Glutamatergic neuron (in vitro differentiated cells): ENCODE data around the gene SPATA21. TPM values are rescaled to one million over a fixed set of nuclear protein-coding genes. Genes with fewer than 3 reads are reported as not detected.
"Not testable (repeated sequence)": the region's sequence is repeated elsewhere in the genome, so short reads cannot be mapped to it uniquely, and the experiment has no call there.

ENCODE experiments used
- DNase-seq: peaks from one replicate; pipeline ENCODE4 v3.0.0; 2022
- H3K27ac Mint-ChIP-seq: one replicate; pipeline ENCODE4 v1.8.0; 2020; ENCODE audit warnings: mild to moderate bottlenecking, mixed read lengths, inconsistent platforms; ENCODE audit not compliant: unreplicated experiment
- H3K27me3 Mint-ChIP-seq: one replicate; pipeline ENCODE4 v1.8.0; 2020; ENCODE audit warnings: mild to moderate bottlenecking, moderate library complexity, mixed read lengths, inconsistent platforms; ENCODE audit not compliant: unreplicated experiment
- H3K36me3 Mint-ChIP-seq: one replicate; pipeline ENCODE4 v1.8.0; 2020; ENCODE audit warnings: mild to moderate bottlenecking, mixed read lengths, inconsistent platforms; ENCODE audit not compliant: unreplicated experiment
- H3K4me1 Mint-ChIP-seq: one replicate; pipeline ENCODE4 v1.8.0; 2020; ENCODE audit warnings: mild to moderate bottlenecking, low read depth, mixed read lengths, inconsistent platforms; ENCODE audit not compliant: unreplicated experiment
- H3K4me3 Mint-ChIP-seq: one replicate; pipeline ENCODE4 v1.8.0; 2020; ENCODE audit warnings: mild to moderate bottlenecking, mixed read lengths, inconsistent platforms; ENCODE audit not compliant: unreplicated experiment
- H3K9me3 Mint-ChIP-seq: one replicate; pipeline ENCODE4 v1.8.0; 2020; ENCODE audit warnings: mild to moderate bottlenecking, moderate library complexity, mixed read lengths, inconsistent platforms; ENCODE audit not compliant: unreplicated experiment
- total RNA-seq: library from RNA; stranded (reverse); fragmentation: NEBNext Ultra II Directional; extraction: Animal tissue kit (Norgen Biotek cat#: 25700); gene quantifications from one replicate; pipeline ENCODE4 v1.2.1, GENCODE V29; 2021; ENCODE audit not compliant: unreplicated experiment
- TF ChIP-seq, protein P1 (sequence below): fragments of 200-600 bp; sonication (generic); IDR thresholded peaks from one replicate; pipeline ENCODE4 v1.5.0; 2021; ENCODE audit not compliant: partially characterized antibody, unreplicated experiment

SPATA21 gene
- total RNA-seq, 1 donor from 2014 or later: not detected

DNA sequence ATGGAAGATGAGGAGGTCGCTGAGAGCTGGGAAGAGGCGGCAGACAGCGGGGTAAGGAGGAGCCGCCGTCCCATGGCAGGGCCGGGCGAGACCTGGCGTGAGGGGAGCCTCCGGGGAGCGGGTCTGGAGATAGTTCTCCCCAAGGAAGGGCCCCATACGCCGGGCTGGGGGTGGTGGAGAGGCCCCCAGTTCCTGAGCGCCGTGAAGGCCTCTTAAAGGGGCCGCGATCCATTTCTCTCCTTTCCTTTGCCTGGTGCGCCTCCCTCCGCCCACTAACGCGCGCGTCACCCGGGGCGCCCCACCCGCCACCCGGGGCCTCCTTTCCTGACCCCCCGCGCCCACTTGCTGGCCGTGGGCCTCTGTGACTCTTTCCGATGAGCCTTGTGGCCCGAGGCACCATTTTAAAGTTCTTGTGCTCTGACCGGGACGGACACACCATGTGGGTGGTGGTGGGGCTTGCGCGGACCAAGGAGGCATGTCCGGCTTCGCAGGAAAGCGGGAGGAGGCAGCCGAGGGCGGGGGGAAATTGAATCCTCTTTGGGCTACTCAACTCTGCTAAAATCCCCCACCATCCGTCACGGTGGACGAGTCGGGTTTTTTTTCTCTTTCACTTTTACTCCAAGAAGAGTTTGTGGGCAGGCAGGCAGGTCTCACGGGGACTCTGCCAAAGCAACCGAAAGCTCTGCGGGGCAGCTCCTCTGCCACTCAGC, 69.8 kb downstream of the SPATA21 start:
- no peaks in the 10 kb centered on the region for H3K27me3 Mint-ChIP-seq
- TF ChIP-seq, protein P1, sequence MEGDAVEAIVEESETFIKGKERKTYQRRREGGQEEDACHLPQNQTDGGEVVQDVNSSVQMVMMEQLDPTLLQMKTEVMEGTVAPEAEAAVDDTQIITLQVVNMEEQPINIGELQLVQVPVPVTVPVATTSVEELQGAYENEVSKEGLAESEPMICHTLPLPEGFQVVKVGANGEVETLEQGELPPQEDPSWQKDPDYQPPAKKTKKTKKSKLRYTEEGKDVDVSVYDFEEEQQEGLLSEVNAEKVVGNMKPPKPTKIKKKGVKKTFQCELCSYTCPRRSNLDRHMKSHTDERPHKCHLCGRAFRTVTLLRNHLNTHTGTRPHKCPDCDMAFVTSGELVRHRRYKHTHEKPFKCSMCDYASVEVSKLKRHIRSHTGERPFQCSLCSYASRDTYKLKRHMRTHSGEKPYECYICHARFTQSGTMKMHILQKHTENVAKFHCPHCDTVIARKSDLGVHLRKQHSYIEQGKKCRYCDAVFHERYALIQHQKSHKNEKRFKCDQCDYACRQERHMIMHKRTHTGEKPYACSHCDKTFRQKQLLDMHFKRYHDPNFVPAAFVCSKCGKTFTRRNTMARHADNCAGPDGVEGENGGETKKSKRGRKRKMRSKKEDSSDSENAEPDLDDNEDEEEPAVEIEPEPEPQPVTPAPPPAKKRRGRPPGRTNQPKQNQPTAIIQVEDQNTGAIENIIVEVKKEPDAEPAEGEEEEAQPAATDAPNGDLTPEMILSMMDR: no peak
- peak; percentile 67 for DNase-seq
- H3K27ac Mint-ChIP-seq: peak overlapping the region; percentile 86
- peaks cover 8% of the 10 kb centered on the region for H3K4me1 Mint-ChIP-seq
- peak overlapping the region; percentile 92 for H3K4me3 Mint-ChIP-seq
- no peaks in the 10 kb centered on the region for H3K9me3 Mint-ChIP-seq
- no peaks in the 10 kb centered on the region for H3K36me3 Mint-ChIP-seq

DNA sequence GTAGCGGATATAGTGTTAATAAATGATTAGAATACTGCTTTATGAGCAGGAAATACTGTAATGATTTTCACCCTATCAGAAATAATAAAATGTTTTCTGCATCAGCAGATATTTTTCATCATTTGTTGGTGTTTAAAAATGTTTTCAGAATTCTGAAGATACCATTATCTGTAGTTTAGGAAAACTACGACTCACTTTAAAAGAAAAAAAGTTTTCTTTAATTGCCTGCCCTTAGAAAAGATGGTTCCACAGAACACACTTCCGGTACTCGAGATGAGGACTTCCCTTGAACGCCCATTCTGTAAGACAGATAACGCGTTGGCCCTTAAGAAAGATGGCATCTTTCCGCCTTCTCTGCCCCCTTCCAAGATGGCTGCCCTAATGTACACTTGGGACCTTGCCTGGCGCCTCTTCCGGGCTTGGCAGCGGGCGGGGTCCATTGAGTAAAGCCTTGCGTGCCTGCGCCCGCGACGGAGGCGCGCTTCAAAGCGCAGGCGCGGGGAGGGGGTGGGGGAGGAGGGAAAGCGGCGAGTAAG, 70.4 kb downstream of the SPATA21 start, which contains the start of gene SZRD1:
Gene SZRD1 (plus strand): TSS at position 521 of the 536 bp plus-strand sequence. CDS start 16 bp downstream, outside the sequence.
- Mint-ChIP-seq H3K4me1 (peaks cover 8% of the 10 kb centered on the region), H3K27me3 (no peaks in the 10 kb centered on the region), H3K36me3 (no peaks in the 10 kb centered on the region), H3K9me3 (no peaks in the 10 kb centered on the region), H3K4me3 (peak within 1 kb of the TSS; percentile 92), H3K27ac (peak within 1 kb of the TSS; percentile 86)
- TF ChIP-seq, protein P1: no peak
- DNase-seq: peak; percentile 93

DNA sequence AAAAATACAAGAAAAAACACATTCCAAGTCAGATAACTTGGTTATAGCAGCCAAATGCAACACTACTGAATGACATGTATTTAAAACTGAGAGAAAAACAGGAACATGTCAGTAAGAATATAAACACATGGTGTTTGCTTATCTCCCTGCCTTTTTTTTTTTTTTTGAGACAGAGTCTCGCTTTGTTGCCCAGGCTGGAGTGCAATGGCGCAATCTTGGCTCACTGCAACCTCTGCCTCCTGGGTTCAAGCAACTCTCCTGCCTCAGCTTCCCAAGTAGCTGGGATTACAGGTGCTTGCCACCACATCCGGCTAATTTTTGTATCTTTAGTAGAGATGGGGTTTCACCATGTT, 72.1 kb downstream of the SPATA21 start:
- not testable (repeated sequence) for DNase-seq, H3K4me3 Mint-ChIP-seq, H3K36me3 Mint-ChIP-seq, H3K9me3 Mint-ChIP-seq, H3K27ac Mint-ChIP-seq, H3K4me1 Mint-ChIP-seq, H3K27me3 Mint-ChIP-seq

DNA sequence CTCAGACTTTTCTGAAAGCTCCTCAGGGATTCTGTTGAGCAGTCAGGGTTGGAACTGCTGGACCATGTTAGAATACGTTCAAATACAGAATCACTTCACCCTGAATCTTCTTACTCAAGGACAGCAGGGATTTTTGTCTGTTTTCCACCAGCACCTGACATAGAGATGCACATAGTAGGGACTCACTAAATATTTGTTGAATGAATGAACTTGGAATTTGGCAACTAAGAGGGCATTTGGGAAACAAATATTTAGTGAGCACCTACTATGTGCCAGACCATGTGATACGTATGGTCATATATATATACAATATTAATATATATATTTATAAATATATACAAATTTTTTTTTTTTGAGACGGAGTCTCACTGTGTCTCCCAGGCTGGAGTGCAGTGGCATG, 80.4 kb downstream of the SPATA21 start:
- H3K27ac Mint-ChIP-seq: no peak overlapping the region
- DNase-seq: no peak
- H3K9me3 Mint-ChIP-seq: no peaks in the 10 kb centered on the region
- no peaks in the 10 kb centered on the region for H3K36me3 Mint-ChIP-seq
- H3K27me3 Mint-ChIP-seq: no peaks in the 10 kb centered on the region
- H3K4me1 Mint-ChIP-seq: peaks cover 2% of the 10 kb centered on the region
- H3K4me3 Mint-ChIP-seq: no peak overlapping the region
- TF ChIP-seq, protein P1: no peak

DNA sequence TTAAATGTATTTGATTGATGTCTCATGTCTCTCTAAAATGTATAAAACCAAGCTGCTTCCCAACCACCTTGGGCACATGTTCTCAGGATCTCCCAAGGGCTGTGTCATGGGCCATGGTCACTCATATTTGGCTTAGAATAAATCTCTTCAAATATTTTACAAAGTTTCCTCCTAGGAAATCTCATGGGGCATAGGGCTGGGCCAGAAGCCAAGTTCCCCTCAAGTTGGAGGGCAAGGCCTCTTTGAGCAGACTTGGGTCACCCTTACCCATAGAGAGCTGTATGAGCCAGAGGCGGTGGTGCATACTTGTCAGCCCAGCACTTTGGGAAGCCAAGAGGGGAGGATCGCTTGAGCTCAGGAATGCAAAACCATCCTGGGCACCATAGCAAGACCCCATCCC, 82.6 kb downstream of the SPATA21 start:
- Mint-ChIP-seq H3K4me1 (peaks cover 9% of the 10 kb centered on the region), H3K36me3 (no peaks in the 10 kb centered on the region), H3K27me3 (peaks cover 3% of the 10 kb centered on the region), H3K27ac (no peak overlapping the region), H3K9me3 (peaks cover 2% of the 10 kb centered on the region), H3K4me3 (no peak overlapping the region)
- TF ChIP-seq, protein P1: no peak
- no peak for DNase-seq
